Neural cell (in vitro differentiated cells): Measurements from ENCODE around the gene LRRC63. TPM values are rescaled to one million over a fixed set of nuclear protein-coding genes. Genes with fewer than 3 reads are reported as not detected.

ENCODE experiments used
- H2AFZ ChIP-seq: fragments of 200-600, 300-800 bp; sonication (generic), shearing (Covaris generic); 2 replicates; pipeline ENCODE4 v1.6.0; 2014; ENCODE audit warnings: low read depth, mild to moderate bottlenecking, antibody characterized with exemption, low read length, moderate library complexity
- H3F3A ChIP-seq: fragments of 200-600 bp; shearing (Covaris generic); 2 replicates; pipeline ENCODE4 v1.6.1; 2016; ENCODE audit warnings: mild to moderate bottlenecking, moderate library complexity, mixed read lengths, antibody characterized with exemption, low read length; ENCODE audit not compliant: insufficient read depth, poor library complexity, severe bottlenecking
- H3K27ac ChIP-seq: fragments of 200-600, 300-800 bp; sonication (generic), shearing (Covaris generic); 2 replicates; pipeline ENCODE4 v1.5.1; 2014; ENCODE audit warnings: mild to moderate bottlenecking, low read length, moderate library complexity
- H3K27me3 ChIP-seq: fragments of 300-800, 200-600 bp; sonication (generic), shearing (Covaris generic); 2 replicates; pipeline ENCODE4 v1.6.0; 2014; ENCODE audit warnings: mild to moderate bottlenecking, low read depth, low read length, moderate library complexity; ENCODE audit not compliant: insufficient read depth
- H3K36me3 ChIP-seq: fragments of 300-800, 200-600 bp; sonication (generic), shearing (Covaris generic); 2 replicates; pipeline ENCODE4 v1.5.1; 2014; ENCODE audit warnings: mild to moderate bottlenecking, antibody characterized with exemption, low read length, moderate library complexity; ENCODE audit not compliant: insufficient read depth
- H3K4me2 ChIP-seq: fragments of 300-800, 200-600 bp; sonication (generic), shearing (Covaris generic); 2 replicates; pipeline ENCODE4 v1.6.0; 2014; ENCODE audit warnings: mild to moderate bottlenecking, low read length
- H3K4me3 ChIP-seq: fragments of 300-800, 200-600 bp; sonication (generic), shearing (Covaris generic); 2 replicates; pipeline ENCODE4 v1.5.1; 2014; ENCODE audit warnings: mild to moderate bottlenecking, low read length, moderate library complexity
- H3K79me2 ChIP-seq: fragments of 200-600 bp; shearing (Covaris generic); replicated peaks from 2 replicates; pipeline ENCODE4 v1.6.0; 2014; ENCODE audit warnings: mild to moderate bottlenecking, low read length, moderate library complexity; ENCODE audit not compliant: insufficient read depth
- H3K9ac ChIP-seq: fragments of 300-800, 200-600 bp; sonication (generic), shearing (Covaris generic); 2 replicates; pipeline ENCODE4 v1.6.1; 2016; ENCODE audit warnings: mild to moderate bottlenecking, low read length, mixed read lengths
- H3K9me2 ChIP-seq: fragments of 200-600 bp; shearing (Covaris generic); 2 replicates; pipeline ENCODE4 v1.6.1; 2016; ENCODE audit warnings: mild to moderate bottlenecking, low read length, mixed read lengths; ENCODE audit not compliant: insufficient read depth
- H3K9me3 ChIP-seq: fragments of 200-600, 300-800 bp; sonication (generic), shearing (Covaris generic); 2 replicates; pipeline ENCODE4 v1.6.1; 2016; ENCODE audit warnings: mild to moderate bottlenecking, mixed run types, low read length, moderate library complexity, mixed read lengths
- H4K20me1 ChIP-seq: fragments of 200-600 bp; shearing (Covaris generic); 2 replicates; pipeline ENCODE4 v1.6.1; 2016; ENCODE audit warnings: mild to moderate bottlenecking, mixed run types; ENCODE audit not compliant: insufficient read depth
- EP300 ChIP-seq: fragments of 450-650 bp; conservative IDR thresholded peaks from 2 replicates; pipeline ENCODE4 v1.6.1; 2014; ENCODE audit warnings: antibody characterized with exemption, mild to moderate bottlenecking, moderate library complexity; ENCODE audit not compliant: poor library complexity, severe bottlenecking
- EZH2 ChIP-seq: fragments of 200-600, 300-800 bp; shearing (Covaris generic), sonication (generic); IDR thresholded peaks from 2 replicates; pipeline ENCODE4 v1.6.1; 2014; ENCODE audit warnings: antibody characterized with exemption, low read length, borderline replicate concordance, mild to moderate bottlenecking; ENCODE audit not compliant: insufficient read depth, poor library complexity, severe bottlenecking
- MXI1 ChIP-seq: fragments of 450-650 bp; conservative IDR thresholded peaks from 2 replicates; pipeline ENCODE4 v1.6.1; 2014; ENCODE audit warnings: antibody characterized with exemption, mild to moderate bottlenecking; ENCODE audit not compliant: poor library complexity, severe bottlenecking
- POLR2AphosphoS5 ChIP-seq: IDR thresholded peaks from 2 replicates; pipeline ENCODE4 v1.6.1; 2012
- RAD21 ChIP-seq: fragments of 450-650 bp; conservative IDR thresholded peaks from 2 replicates; pipeline ENCODE4 v1.6.1; 2014; ENCODE audit warnings: antibody characterized with exemption, mild to moderate bottlenecking, moderate library complexity
- SMC3 ChIP-seq: fragments of 450-650 bp; conservative IDR thresholded peaks from 2 replicates; pipeline ENCODE4 v1.6.1; 2014; ENCODE audit warnings: antibody characterized with exemption, mild to moderate bottlenecking, moderate library complexity; ENCODE audit not compliant: poor library complexity
- TAF1 ChIP-seq: IDR thresholded peaks from 2 replicates; pipeline ENCODE4 v1.6.1; 2012; ENCODE audit warnings: low read depth
- polyA plus RNA-seq: library from polyadenylated mRNA; depleted of rRNA; stranded (reverse); fragments of >200 nt; gene quantifications from 2 replicates; pipeline ENCODE4 v1.2.3, GENCODE V29; 2014
- TF ChIP-seq, protein P1 (sequence below): fragments of 450-650 bp; IDR thresholded peaks from 2 replicates; pipeline ENCODE4 v1.5.1; 2014; ENCODE audit warnings: antibody characterized with exemption, mild to moderate bottlenecking, moderate library complexity; ENCODE audit not compliant: poor library complexity, severe bottlenecking
- TF ChIP-seq, protein P2 (sequence below): IDR thresholded peaks from 2 replicates; pipeline ENCODE4 v1.6.1; 2012; ENCODE audit warnings: borderline replicate concordance

LRRC63 gene
- polyA plus RNA-seq, 1 donor from 2014 or later: not detected

DNA sequence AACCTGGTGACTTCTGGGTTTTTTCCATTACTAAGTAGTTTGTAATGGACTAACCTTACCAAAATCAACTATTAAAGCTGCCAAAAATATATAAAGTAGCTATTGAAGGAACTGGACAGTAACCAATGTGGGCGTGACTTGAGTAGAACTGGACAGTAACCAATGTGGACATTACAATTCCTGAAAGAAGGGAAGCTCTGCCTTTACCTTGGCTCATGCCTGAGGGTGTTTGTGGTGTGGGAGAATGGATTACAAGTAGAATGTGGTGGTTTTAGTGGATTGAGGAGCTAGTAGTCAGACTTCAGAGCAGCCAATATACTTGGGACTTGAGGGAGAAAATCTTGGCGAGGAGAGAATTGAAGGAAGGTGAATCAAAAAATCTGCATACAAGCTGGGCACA, 17.5 kb downstream of the LRRC63 start:
- H3K4me3 ChIP-seq: no peak overlapping the region
- H2AFZ ChIP-seq: no peak overlapping the region
- no peaks in the 10 kb centered on the region for H3F3A ChIP-seq
- H3K9ac ChIP-seq: no peak overlapping the region
- peaks cover 3% of the 10 kb centered on the region for H3K9me3 ChIP-seq
- H3K79me2 ChIP-seq: no peaks in the 10 kb centered on the region
- H4K20me1 ChIP-seq: no peaks in the 10 kb centered on the region
- no peak overlapping the region for H3K4me2 ChIP-seq
- no peak for TF ChIP-seq TAF1
- no peaks in the 10 kb centered on the region for H3K27me3 ChIP-seq
- no peaks in the 10 kb centered on the region for H3K9me2 ChIP-seq
- no peak overlapping the region for H3K27ac ChIP-seq
- no peaks in the 10 kb centered on the region for H3K36me3 ChIP-seq

DNA sequence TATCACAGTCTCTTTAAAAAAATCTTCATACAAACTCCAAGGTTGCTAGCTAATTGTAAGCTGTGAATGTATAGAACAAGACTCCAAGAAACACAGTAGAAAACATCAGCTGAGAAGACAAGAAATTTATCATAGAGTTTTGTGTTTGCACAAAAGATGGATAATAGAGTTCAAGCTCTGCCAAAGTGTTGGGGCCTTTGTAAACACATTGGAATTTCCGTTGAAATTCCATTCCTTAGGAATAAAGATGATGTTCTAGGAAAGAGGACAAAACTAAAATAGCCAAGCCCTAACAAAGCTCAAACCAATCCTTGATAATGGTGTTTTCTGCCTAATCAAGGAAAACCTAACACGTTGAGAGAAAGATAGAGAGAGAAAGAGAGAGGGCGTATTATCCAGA, 20.6 kb downstream of the LRRC63 start:
- peaks cover 3% of the 10 kb centered on the region for H3K9me3 ChIP-seq
- TF ChIP-seq MXI1 (no peak), RAD21 (no peak), TAF1 (no peak), EZH2 (no peak), POLR2AphosphoS5 (no peak)
- TF ChIP-seq, protein P1, sequence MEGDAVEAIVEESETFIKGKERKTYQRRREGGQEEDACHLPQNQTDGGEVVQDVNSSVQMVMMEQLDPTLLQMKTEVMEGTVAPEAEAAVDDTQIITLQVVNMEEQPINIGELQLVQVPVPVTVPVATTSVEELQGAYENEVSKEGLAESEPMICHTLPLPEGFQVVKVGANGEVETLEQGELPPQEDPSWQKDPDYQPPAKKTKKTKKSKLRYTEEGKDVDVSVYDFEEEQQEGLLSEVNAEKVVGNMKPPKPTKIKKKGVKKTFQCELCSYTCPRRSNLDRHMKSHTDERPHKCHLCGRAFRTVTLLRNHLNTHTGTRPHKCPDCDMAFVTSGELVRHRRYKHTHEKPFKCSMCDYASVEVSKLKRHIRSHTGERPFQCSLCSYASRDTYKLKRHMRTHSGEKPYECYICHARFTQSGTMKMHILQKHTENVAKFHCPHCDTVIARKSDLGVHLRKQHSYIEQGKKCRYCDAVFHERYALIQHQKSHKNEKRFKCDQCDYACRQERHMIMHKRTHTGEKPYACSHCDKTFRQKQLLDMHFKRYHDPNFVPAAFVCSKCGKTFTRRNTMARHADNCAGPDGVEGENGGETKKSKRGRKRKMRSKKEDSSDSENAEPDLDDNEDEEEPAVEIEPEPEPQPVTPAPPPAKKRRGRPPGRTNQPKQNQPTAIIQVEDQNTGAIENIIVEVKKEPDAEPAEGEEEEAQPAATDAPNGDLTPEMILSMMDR: no peak
- no peaks in the 10 kb centered on the region for H4K20me1 ChIP-seq
- H3K9ac ChIP-seq: no peak overlapping the region
- H3K36me3 ChIP-seq: no peaks in the 10 kb centered on the region
- H3K27me3 ChIP-seq: no peaks in the 10 kb centered on the region
- no peak overlapping the region for H3K4me3 ChIP-seq
- no peaks in the 10 kb centered on the region for H3K79me2 ChIP-seq
- no peak overlapping the region for H2AFZ ChIP-seq
- no peaks in the 10 kb centered on the region for H3K9me2 ChIP-seq
- H3K4me2 ChIP-seq: no peak overlapping the region
- no peak overlapping the region for H3K27ac ChIP-seq
- H3F3A ChIP-seq: no peaks in the 10 kb centered on the region

DNA sequence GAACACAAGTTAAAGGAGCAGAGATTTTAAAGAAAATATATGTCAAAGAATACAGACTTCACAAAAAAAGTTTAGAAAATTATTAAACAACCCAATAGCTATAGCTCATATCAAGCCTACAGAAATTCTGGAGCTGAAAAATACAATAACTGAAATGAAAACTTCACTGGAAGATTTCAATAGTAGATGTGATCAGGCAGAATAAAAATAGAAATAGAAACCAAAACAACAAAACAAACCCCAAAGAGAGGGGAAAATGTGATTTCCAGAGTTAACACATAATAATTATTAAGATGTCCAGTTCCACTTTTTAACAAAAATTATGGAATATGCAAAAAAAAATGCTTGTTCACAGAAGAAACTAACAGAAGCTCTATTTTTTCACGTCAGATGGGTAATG, 23.6 kb downstream of the LRRC63 start:
- no peaks in the 10 kb centered on the region for H4K20me1 ChIP-seq
- H3F3A ChIP-seq: no peaks in the 10 kb centered on the region
- H3K27me3 ChIP-seq: no peaks in the 10 kb centered on the region
- H3K36me3 ChIP-seq: no peaks in the 10 kb centered on the region
- H3K9me2 ChIP-seq: no peaks in the 10 kb centered on the region
- H3K79me2 ChIP-seq: no peaks in the 10 kb centered on the region
- no peak overlapping the region for H3K4me2 ChIP-seq
- H3K9me3 ChIP-seq: no peaks in the 10 kb centered on the region
- H3K9ac ChIP-seq: no peak overlapping the region
- no peak overlapping the region for H3K27ac ChIP-seq
- no peak overlapping the region for H2AFZ ChIP-seq
- H3K4me3 ChIP-seq: no peak overlapping the region
- TF ChIP-seq, protein P1: no peak
- no peak for TF ChIP-seq RAD21
- TF ChIP-seq EZH2: no peak
- TF ChIP-seq POLR2AphosphoS5: no peak
- no peak for TF ChIP-seq MXI1
- TF ChIP-seq, protein P2, sequence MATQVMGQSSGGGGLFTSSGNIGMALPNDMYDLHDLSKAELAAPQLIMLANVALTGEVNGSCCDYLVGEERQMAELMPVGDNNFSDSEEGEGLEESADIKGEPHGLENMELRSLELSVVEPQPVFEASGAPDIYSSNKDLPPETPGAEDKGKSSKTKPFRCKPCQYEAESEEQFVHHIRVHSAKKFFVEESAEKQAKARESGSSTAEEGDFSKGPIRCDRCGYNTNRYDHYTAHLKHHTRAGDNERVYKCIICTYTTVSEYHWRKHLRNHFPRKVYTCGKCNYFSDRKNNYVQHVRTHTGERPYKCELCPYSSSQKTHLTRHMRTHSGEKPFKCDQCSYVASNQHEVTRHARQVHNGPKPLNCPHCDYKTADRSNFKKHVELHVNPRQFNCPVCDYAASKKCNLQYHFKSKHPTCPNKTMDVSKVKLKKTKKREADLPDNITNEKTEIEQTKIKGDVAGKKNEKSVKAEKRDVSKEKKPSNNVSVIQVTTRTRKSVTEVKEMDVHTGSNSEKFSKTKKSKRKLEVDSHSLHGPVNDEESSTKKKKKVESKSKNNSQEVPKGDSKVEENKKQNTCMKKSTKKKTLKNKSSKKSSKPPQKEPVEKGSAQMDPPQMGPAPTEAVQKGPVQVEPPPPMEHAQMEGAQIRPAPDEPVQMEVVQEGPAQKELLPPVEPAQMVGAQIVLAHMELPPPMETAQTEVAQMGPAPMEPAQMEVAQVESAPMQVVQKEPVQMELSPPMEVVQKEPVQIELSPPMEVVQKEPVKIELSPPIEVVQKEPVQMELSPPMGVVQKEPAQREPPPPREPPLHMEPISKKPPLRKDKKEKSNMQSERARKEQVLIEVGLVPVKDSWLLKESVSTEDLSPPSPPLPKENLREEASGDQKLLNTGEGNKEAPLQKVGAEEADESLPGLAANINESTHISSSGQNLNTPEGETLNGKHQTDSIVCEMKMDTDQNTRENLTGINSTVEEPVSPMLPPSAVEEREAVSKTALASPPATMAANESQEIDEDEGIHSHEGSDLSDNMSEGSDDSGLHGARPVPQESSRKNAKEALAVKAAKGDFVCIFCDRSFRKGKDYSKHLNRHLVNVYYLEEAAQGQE: no peak
- TF ChIP-seq TAF1: no peak
- TF ChIP-seq EP300: no peak
- TF ChIP-seq SMC3: no peak
